ENCODE data around the gene ISYNA1. TPM values are rescaled to one million over a fixed set of nuclear protein-coding genes. Genes with fewer than 3 reads are reported as not detected.
A peak's percentile ranks its signal among the peaks of the same experiment; 100 is the strongest.

Gene ISYNA1
- total and polyA plus RNA-seq, 2 of the 13 experiments (the other 11 are each of a cell fraction or from before 2014, with no cell fraction given): 29.6 to 48.5 TPM

GRCh38 chr19:18440936-18441803 is 3.2 kb upstream of the ISYNA1 start (continued):
- TF ChIP-seq ZBTB10 (CRISPR knock-in tag; IDR thresholded peaks at IDR 0.05; ENCODE audit: borderline replicate concordance) (peak; percentile 60; the same call in 1 of the 2 replicates), ZNF549 (CRISPR knock-in tag; IDR thresholded peaks at IDR 0.05) (no peak), RFX5 (IDR thresholded peaks at IDR 0.05; ENCODE audit: low read depth, low read length) (no peak), ZNF34 (CRISPR knock-in tag; IDR thresholded peaks at IDR 0.05; ENCODE audit: borderline replicate concordance) (no peak), HINFP (CRISPR knock-in tag; IDR thresholded peaks at IDR 0.05; ENCODE audit: low read depth) (no peak), HMGA1 (CRISPR knock-in tag; conservative IDR thresholded peaks at IDR 0.05) (no peak), KDM6A (CRISPR knock-in tag; IDR thresholded peaks at IDR 0.05; ENCODE audit: low read depth) (peak; percentile 16; the same call in 1 of the 2 replicates), ZNF333 (CRISPR knock-in tag; IDR thresholded peaks at IDR 0.05; ENCODE audit: borderline replicate concordance) (no peak), ZNF7 (CRISPR knock-in tag; IDR thresholded peaks at IDR 0.05) (no peak), NR2F6 (IDR thresholded peaks at IDR 0.05) (no peak), NR2F6 (CRISPR knock-in tag; IDR thresholded peaks at IDR 0.05) (peak; percentile 24; the same call in 1 of the 2 replicates), ZBTB34 (CRISPR knock-in tag; IDR thresholded peaks at IDR 0.05) (0 out of 2 replicates have a peak, but pooled peaks have one; percentile 18), MAFG (CRISPR knock-in tag; IDR thresholded peaks at IDR 0.05) (no peak), ATM (IDR thresholded peaks at IDR 0.05; ENCODE audit: borderline replicate concordance) (no peak), HNRNPH1 (optimal IDR thresholded peaks at IDR 0.05; ENCODE audit: low read depth, low read length) (no peak)
- TF ChIP-seq, protein P1, sequence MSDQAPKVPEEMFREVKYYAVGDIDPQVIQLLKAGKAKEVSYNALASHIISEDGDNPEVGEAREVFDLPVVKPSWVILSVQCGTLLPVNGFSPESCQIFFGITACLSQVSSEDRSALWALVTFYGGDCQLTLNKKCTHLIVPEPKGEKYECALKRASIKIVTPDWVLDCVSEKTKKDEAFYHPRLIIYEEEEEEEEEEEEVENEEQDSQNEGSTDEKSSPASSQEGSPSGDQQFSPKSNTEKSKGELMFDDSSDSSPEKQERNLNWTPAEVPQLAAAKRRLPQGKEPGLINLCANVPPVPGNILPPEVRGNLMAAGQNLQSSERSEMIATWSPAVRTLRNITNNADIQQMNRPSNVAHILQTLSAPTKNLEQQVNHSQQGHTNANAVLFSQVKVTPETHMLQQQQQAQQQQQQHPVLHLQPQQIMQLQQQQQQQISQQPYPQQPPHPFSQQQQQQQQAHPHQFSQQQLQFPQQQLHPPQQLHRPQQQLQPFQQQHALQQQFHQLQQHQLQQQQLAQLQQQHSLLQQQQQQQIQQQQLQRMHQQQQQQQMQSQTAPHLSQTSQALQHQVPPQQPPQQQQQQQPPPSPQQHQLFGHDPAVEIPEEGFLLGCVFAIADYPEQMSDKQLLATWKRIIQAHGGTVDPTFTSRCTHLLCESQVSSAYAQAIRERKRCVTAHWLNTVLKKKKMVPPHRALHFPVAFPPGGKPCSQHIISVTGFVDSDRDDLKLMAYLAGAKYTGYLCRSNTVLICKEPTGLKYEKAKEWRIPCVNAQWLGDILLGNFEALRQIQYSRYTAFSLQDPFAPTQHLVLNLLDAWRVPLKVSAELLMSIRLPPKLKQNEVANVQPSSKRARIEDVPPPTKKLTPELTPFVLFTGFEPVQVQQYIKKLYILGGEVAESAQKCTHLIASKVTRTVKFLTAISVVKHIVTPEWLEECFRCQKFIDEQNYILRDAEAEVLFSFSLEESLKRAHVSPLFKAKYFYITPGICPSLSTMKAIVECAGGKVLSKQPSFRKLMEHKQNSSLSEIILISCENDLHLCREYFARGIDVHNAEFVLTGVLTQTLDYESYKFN (CRISPR knock-in tag; conservative IDR thresholded peaks at IDR 0.05): peak; percentile 75
- TF ChIP-seq, protein P2, sequence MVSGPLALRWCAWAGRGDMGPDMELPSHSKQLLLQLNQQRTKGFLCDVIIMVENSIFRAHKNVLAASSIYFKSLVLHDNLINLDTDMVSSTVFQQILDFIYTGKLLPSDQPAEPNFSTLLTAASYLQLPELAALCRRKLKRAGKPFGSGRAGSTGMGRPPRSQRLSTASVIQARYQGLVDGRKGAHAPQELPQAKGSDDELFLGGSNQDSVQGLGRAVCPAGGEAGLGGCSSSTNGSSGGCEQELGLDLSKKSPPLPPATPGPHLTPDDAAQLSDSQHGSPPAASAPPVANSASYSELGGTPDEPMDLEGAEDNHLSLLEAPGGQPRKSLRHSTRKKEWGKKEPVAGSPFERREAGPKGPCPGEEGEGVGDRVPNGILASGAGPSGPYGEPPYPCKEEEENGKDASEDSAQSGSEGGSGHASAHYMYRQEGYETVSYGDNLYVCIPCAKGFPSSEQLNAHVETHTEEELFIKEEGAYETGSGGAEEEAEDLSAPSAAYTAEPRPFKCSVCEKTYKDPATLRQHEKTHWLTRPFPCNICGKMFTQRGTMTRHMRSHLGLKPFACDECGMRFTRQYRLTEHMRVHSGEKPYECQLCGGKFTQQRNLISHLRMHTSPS (CRISPR knock-in tag; IDR thresholded peaks at IDR 0.05; ENCODE audit: low read depth): peak; percentile 60; the same call in 1 of the 2 replicates
